Measurements from ENCODE around the gene KCNA3. TPM values are rescaled to one million over a fixed set of nuclear protein-coding genes. Genes with fewer than 3 reads are reported as not detected.

KCNA3 gene
- total RNA-seq, 1 experiment from 2014 or later = 1.2 TPM

DNA sequence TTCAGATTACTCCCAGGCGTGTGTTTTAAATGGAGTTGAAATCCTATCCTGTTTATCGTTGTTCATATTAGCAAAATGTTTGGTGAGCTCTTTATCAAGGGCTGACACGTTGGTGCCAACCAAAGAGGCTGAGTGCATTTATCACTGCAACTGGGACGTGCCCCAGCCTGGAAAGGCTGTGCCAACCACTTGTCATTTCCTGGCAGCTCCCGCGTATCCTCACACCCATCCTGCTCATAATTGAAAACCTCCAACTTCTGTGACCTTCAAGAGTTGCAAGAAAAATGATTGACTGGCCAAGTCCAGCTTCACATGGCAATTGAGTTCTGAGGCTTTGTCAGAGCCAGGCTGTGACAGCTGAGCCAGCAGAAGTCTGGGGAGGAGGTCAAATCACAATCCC lies 43.7 kb upstream of the KCNA3 start (continued):
- no peak for TF ChIP-seq ZNF532 (CRISPR knock-in tag; IDR thresholded peaks at IDR 0.05; ENCODE audit: borderline replicate concordance)

GRCh38 chr1:110717179-110717578 lies 42.4 kb upstream of the KCNA3 start:
- POLR2A ChIA-PET = no interaction called here
- peaks cover 7% of the 10 kb centered on the region; the same call in 1 of the 2 replicates for H3K4me1 Mint-ChIP-seq
- ATAC-seq = no peak
- H3K36me3 Mint-ChIP-seq = no peaks in the 10 kb centered on the region
- no peak overlapping the region for H3K4me3 Mint-ChIP-seq
- TF ChIP-seq MAX (CRISPR knock-in tag; IDR thresholded peaks at IDR 0.05) = no peak
- no peak for TF ChIP-seq FOXJ3 (CRISPR knock-in tag; IDR thresholded peaks at IDR 0.05; ENCODE audit: borderline replicate concordance)
- TF ChIP-seq ZNF416 (CRISPR knock-in tag; IDR thresholded peaks at IDR 0.05) = no peak
- no peak for TF ChIP-seq TEAD4 (CRISPR knock-in tag; IDR thresholded peaks at IDR 0.05)
- no peak for TF ChIP-seq ATF3 (CRISPR knock-in tag; conservative IDR thresholded peaks at IDR 0.05)
- no peak for TF ChIP-seq GRHL2 (CRISPR knock-in tag; IDR thresholded peaks at IDR 0.05; ENCODE audit: insufficient replicate concordance, severe bottlenecking)
- no peak for TF ChIP-seq OVOL2 (CRISPR knock-in tag; IDR thresholded peaks at IDR 0.05; ENCODE audit: borderline replicate concordance)
- no peak for TF ChIP-seq SP1 (CRISPR knock-in tag; conservative IDR thresholded peaks at IDR 0.05)
- TF ChIP-seq, protein P1, sequence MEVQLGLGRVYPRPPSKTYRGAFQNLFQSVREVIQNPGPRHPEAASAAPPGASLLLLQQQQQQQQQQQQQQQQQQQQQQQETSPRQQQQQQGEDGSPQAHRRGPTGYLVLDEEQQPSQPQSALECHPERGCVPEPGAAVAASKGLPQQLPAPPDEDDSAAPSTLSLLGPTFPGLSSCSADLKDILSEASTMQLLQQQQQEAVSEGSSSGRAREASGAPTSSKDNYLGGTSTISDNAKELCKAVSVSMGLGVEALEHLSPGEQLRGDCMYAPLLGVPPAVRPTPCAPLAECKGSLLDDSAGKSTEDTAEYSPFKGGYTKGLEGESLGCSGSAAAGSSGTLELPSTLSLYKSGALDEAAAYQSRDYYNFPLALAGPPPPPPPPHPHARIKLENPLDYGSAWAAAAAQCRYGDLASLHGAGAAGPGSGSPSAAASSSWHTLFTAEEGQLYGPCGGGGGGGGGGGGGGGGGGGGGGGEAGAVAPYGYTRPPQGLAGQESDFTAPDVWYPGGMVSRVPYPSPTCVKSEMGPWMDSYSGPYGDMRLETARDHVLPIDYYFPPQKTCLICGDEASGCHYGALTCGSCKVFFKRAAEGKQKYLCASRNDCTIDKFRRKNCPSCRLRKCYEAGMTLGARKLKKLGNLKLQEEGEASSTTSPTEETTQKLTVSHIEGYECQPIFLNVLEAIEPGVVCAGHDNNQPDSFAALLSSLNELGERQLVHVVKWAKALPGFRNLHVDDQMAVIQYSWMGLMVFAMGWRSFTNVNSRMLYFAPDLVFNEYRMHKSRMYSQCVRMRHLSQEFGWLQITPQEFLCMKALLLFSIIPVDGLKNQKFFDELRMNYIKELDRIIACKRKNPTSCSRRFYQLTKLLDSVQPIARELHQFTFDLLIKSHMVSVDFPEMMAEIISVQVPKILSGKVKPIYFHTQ (CRISPR knock-in tag; IDR thresholded peaks at IDR 0.05) = no peak
- TF ChIP-seq ZNF121 (CRISPR knock-in tag; IDR thresholded peaks at IDR 0.05) = no peak
- TF ChIP-seq, protein P2, sequence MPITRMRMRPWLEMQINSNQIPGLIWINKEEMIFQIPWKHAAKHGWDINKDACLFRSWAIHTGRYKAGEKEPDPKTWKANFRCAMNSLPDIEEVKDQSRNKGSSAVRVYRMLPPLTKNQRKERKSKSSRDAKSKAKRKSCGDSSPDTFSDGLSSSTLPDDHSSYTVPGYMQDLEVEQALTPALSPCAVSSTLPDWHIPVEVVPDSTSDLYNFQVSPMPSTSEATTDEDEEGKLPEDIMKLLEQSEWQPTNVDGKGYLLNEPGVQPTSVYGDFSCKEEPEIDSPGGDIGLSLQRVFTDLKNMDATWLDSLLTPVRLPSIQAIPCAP (CRISPR knock-in tag; IDR thresholded peaks at IDR 0.05) = no peak
- no peak for TF ChIP-seq CREB1 (CRISPR knock-in tag; IDR thresholded peaks at IDR 0.05)
- TF ChIP-seq GABPB1 (CRISPR knock-in tag; IDR thresholded peaks at IDR 0.05) = no peak
- no peak for TF ChIP-seq ZNF512 (CRISPR knock-in tag; IDR thresholded peaks at IDR 0.05; ENCODE audit: borderline replicate concordance)
- TF ChIP-seq CREM (CRISPR knock-in tag; IDR thresholded peaks at IDR 0.05) = no peak
- TF ChIP-seq HMGXB4 (CRISPR knock-in tag; IDR thresholded peaks at IDR 0.05) = no peak
- TF ChIP-seq ZBTB21 (CRISPR knock-in tag; IDR thresholded peaks at IDR 0.05; ENCODE audit: borderline replicate concordance) = no peak
- no peak for TF ChIP-seq MLX (CRISPR knock-in tag; IDR thresholded peaks at IDR 0.05)
- no peak for TF ChIP-seq NFE2L1 (CRISPR knock-in tag; IDR thresholded peaks at IDR 0.05)
- H3K9me3 Mint-ChIP-seq = no peaks in the 10 kb centered on the region
- no peak for DNase-seq (ENCODE audit: low spot score)
- H3K27me3 Mint-ChIP-seq (ENCODE audit: low read depth) = peaks cover 12% of the 10 kb centered on the region
- H3K27ac Mint-ChIP-seq = no peak overlapping the region
- CTCF ChIA-PET = interaction anchor here (1.0 kb wide), 1 partner anchor 49 kb away, joined by 3 read pairs; no protein-coding TSS in a partner anchor
